Iris pigment epithelial cell (primary cell): ENCODE results near the gene TDRD6.
"Not testable (repeated sequence)": the region's sequence is repeated elsewhere in the genome, so short reads cannot be mapped to it uniquely, and the experiment has no call there.

ENCODE experiments used
- DNase-seq: peaks from one replicate; pipeline ENCODE4 v3.0.0-alpha.2; 2011; ENCODE audit warnings: low read depth

The TDRD6 gene

GRCh38 chr6:46687619-46688097 is at the start of gene TDRD6:
TDRD6 (plus strand) TSS chr6:46687885; CDS start chr6:46688129, 244 bp downstream.
- no peak for DNase-seq

- no peak for DNase-seq
Observed at GRCh38 chr6:46637933-46638332, 49.8 kb upstream of the TDRD6 start.

GRCh38 chr6:46638650-46639049 is 49.0 kb upstream of the TDRD6 start:
- DNase-seq: no peak

- DNase-seq: no peak
Observed at GRCh38 chr6:46642928-46643751, 44.5 kb upstream of the TDRD6 start.

GRCh38 chr6:46645265-46645664 is 42.4 kb upstream of the TDRD6 start:
- DNase-seq: no peak

- DNase-seq: not testable (repeated sequence)
Observed at GRCh38 chr6:46648108-46648507, 39.6 kb upstream of the TDRD6 start.

GRCh38 chr6:46648869-46649492 is 38.7 kb upstream of the TDRD6 start:
- peak; percentile 65 for DNase-seq

- peak; percentile 74 for DNase-seq
Observed at GRCh38 chr6:46651006-46651405, 36.7 kb upstream of the TDRD6 start.

- DNase-seq: peak; percentile 17
Observed at GRCh38 chr6:46651816-46652215, 35.9 kb upstream of the TDRD6 start.

- no peak for DNase-seq
Observed at GRCh38 chr6:46652232-46652602, 35.5 kb upstream of the TDRD6 start.

- DNase-seq: peak; percentile 92
Observed at GRCh38 chr6:46652603-46653438, 34.9 kb upstream of the TDRD6 start, which contains the start of the genes CYP39A1 and SLC25A27. CYP39A1 (minus strand) TSS chr6:46652818; CDS start chr6:46652582, 236 bp downstream. SLC25A27 (plus strand) TSS chr6:46652975; CDS start chr6:46653193, 218 bp downstream.

GRCh38 chr6:46653439-46654195 is 34.1 kb upstream of the TDRD6 start:
- DNase-seq: no peak

- DNase-seq: no peak
Observed at GRCh38 chr6:46655803-46656202, 31.9 kb upstream of the TDRD6 start.

GRCh38 chr6:46657642-46658041 is 30.0 kb upstream of the TDRD6 start:
- DNase-seq: no peak

- DNase-seq: no peak
Observed at GRCh38 chr6:46661483-46661882, 26.2 kb upstream of the TDRD6 start.

GRCh38 chr6:46667377-46667776 is 20.3 kb upstream of the TDRD6 start:
- no peak for DNase-seq

GRCh38 chr6:46674410-46674809 is 13.3 kb upstream of the TDRD6 start:
- no peak for DNase-seq

GRCh38 chr6:46676604-46677313 is 10.9 kb upstream of the TDRD6 start:
- DNase-seq: no peak

GRCh38 chr6:46677314-46677654 is 10.4 kb upstream of the TDRD6 start:
- DNase-seq: peak; percentile 10

GRCh38 chr6:46684771-46685170 is 2.9 kb upstream of the TDRD6 start:
- peak; percentile 72 for DNase-seq
